ENCODE results near the gene GLRX. TPM values are rescaled to one million over a fixed set of nuclear protein-coding genes. Genes with fewer than 3 reads are reported as not detected.
"Not testable (repeated sequence)": the region's sequence is repeated elsewhere in the genome, so short reads cannot be mapped to it uniquely, and the experiment has no call there.

GLRX gene
- total RNA-seq, 1 experiment from 2014 or later = 17.9 TPM

DNA sequence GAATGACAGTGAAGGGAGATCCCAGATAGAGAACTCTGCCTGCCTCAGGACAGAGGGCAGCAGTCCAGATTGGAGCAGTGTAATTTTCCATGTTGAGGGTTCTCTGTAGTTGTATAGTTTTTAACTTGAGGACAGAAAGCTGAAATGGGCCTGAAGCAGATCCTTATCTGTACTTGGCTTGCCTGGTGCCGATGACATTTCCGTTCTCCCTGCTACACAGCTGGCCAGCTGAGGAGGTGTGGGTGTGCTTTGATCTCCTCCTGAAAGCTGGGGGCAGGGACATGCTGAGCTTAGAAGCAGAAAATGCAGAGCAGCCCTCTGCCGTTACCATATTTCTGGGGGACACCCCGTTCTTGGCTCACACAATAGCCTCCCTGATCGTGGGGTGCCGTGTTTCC, 10.5 kb downstream of the GLRX start:
- no peaks in the 10 kb centered on the region for H3K9me3 ChIP-seq
- H3K36me3 Mint-ChIP-seq (ENCODE audit: insufficient read depth, unreplicated experiment) = peaks cover 5% of the 10 kb centered on the region
- H3K4me1 Mint-ChIP-seq (ENCODE audit: low read depth, unreplicated experiment) = peaks cover 23% of the 10 kb centered on the region
- DNase-seq = no peak
- no TSS peak for BruUV-seq (replicated peaks)
- H3K36me3 ChIP-seq (ENCODE audit: control insufficient read depth, insufficient read depth, low read length) = no peaks in the 10 kb centered on the region; the same call in 1 of the 2 replicates
- H3K27me3 Mint-ChIP-seq (ENCODE audit: insufficient read depth, unreplicated experiment) = no peaks in the 10 kb centered on the region
- CTCF ChIA-PET = no interaction called here
- peak overlapping the region; percentile 25 for H3K4me3 Mint-ChIP-seq (ENCODE audit: unreplicated experiment)
- TF ChIP-seq, protein P1, sequence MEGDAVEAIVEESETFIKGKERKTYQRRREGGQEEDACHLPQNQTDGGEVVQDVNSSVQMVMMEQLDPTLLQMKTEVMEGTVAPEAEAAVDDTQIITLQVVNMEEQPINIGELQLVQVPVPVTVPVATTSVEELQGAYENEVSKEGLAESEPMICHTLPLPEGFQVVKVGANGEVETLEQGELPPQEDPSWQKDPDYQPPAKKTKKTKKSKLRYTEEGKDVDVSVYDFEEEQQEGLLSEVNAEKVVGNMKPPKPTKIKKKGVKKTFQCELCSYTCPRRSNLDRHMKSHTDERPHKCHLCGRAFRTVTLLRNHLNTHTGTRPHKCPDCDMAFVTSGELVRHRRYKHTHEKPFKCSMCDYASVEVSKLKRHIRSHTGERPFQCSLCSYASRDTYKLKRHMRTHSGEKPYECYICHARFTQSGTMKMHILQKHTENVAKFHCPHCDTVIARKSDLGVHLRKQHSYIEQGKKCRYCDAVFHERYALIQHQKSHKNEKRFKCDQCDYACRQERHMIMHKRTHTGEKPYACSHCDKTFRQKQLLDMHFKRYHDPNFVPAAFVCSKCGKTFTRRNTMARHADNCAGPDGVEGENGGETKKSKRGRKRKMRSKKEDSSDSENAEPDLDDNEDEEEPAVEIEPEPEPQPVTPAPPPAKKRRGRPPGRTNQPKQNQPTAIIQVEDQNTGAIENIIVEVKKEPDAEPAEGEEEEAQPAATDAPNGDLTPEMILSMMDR (IDR thresholded peaks at IDR 0.05; ENCODE audit: insufficient read depth in 1 of 2, low read depth in 1 of 2, low read length in 1 of 2, severe bottlenecking in 1 of 2, unreplicated experiment in 1 of 2) = no peak
- peak overlapping the region; percentile 64 for H3K27ac Mint-ChIP-seq (ENCODE audit: unreplicated experiment)
- no peak overlapping the region for H3K4me3 ChIP-seq (ENCODE audit: low read depth, low read length)
- POLR2A ChIA-PET = interaction anchor here (1.3 kb wide), 1 partner anchor 11 kb away, joined by 5 read pairs; the partner anchor contains the start of gene GLRX
- intact Hi-C loops (cut with micrococcal nuclease; ENCODE audit: unreplicated experiment) = loop anchor here (1.0 kb wide), 1 partner anchor 10 kb away; the partner anchor contains the start of gene GLRX
- no peaks in the 10 kb centered on the region for H3K9me3 Mint-ChIP-seq (ENCODE audit: unreplicated experiment)
- H3K27me3 ChIP-seq (replicated peaks; ENCODE audit: control insufficient read depth, insufficient read depth, low read length) = no peaks in the 10 kb centered on the region
- peaks cover 38% of the 10 kb centered on the region for H3K4me1 ChIP-seq

DNA sequence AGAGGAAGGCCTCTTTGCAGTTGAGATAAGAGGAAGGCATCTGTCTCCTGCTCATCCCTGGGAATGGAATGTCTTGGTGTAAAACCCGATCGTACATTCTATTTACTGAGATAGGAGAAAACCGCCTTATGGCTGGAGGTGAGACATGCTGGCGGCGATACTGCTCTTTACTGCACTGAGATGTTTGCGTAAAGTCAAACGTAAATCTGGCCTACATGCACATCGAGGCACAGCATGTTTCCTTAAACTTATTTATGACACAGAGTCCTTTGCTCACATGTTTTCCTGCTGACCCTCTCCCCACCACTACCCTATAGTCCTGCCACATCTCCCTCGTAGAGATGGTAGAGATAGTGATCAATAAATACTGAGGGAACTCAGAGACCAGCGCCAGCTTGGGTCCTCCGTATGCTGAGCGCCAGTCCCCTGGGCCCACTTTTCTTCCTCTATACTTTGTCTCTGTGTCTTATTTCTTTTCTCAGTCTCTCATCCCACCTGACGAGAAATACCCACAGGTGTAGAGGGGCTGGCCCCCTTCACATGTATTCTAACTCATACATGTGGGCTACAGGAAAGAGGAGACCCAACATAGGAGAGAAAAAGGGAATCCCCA, 11.0 kb downstream of the GLRX start:
- H3K36me3 ChIP-seq (ENCODE audit: control insufficient read depth, insufficient read depth, low read length); H3K4me3 ChIP-seq (ENCODE audit: low read depth, low read length); H3K36me3 Mint-ChIP-seq (ENCODE audit: insufficient read depth, unreplicated experiment); DNase-seq; BruUV-seq (replicated peaks); H3K27me3 ChIP-seq (replicated peaks; ENCODE audit: control insufficient read depth, insufficient read depth, low read length); H3K9me3 ChIP-seq; H3K9me3 Mint-ChIP-seq (ENCODE audit: unreplicated experiment); H3K27me3 Mint-ChIP-seq (ENCODE audit: insufficient read depth, unreplicated experiment); POLR2A ChIA-PET: not testable (repeated sequence)
- intact Hi-C loops (cut with micrococcal nuclease; ENCODE audit: unreplicated experiment) = loop anchor here (1.0 kb wide), 2 partner anchors 8 to 11 kb away; partner anchors contain the start of gene GLRX
- Mint-ChIP-seq H3K27ac (ENCODE audit: unreplicated experiment) (peak overlapping the region; percentile 64), H3K4me1 (ENCODE audit: low read depth, unreplicated experiment) (peaks cover 23% of the 10 kb centered on the region), H3K4me3 (ENCODE audit: unreplicated experiment) (peak overlapping the region; percentile 25)
- CTCF ChIA-PET = interaction anchor here (2.4 kb wide), 1 partner anchor 30 kb away, joined by 10 read pairs; no protein-coding TSS in a partner anchor
- peaks cover 38% of the 10 kb centered on the region for H3K4me1 ChIP-seq

DNA sequence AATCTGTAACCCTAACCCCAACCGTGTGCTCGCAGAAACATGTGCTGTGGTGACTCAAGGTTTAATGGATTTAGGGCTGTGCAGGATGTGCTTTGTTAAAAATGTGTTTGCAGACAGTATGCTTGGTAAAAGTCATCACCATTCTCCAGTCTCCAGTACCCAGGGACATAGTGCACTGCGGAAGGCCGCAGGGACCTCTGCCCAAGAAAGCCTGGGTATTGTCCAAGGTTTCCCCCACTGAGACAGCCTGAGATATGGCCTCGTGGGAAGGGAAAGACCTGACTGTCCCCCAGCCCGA, 11.5 kb downstream of the GLRX start:
- H3K27me3 Mint-ChIP-seq (ENCODE audit: insufficient read depth, unreplicated experiment); H3K27me3 ChIP-seq (replicated peaks; ENCODE audit: control insufficient read depth, insufficient read depth, low read length); H3K36me3 Mint-ChIP-seq (ENCODE audit: insufficient read depth, unreplicated experiment); H3K9me3 Mint-ChIP-seq (ENCODE audit: unreplicated experiment); BruUV-seq (replicated peaks); H3K4me3 ChIP-seq (ENCODE audit: low read depth, low read length); POLR2A ChIA-PET; H3K36me3 ChIP-seq (ENCODE audit: control insufficient read depth, insufficient read depth, low read length); H3K9me3 ChIP-seq: not testable (repeated sequence)
- DNase-seq = peak in 1 of 2 experiments; percentile 36
- intact Hi-C loops (cut with micrococcal nuclease; ENCODE audit: unreplicated experiment) = loop anchor here (1.0 kb wide), 1 partner anchor 8 kb away; no protein-coding TSS in a partner anchor
- Mint-ChIP-seq H3K27ac (ENCODE audit: unreplicated experiment) (peak overlapping the region; percentile 64), H3K4me3 (ENCODE audit: unreplicated experiment) (peak overlapping the region; percentile 25), H3K4me1 (ENCODE audit: low read depth, unreplicated experiment) (peaks cover 23% of the 10 kb centered on the region)
- H3K4me1 ChIP-seq = peaks cover 38% of the 10 kb centered on the region
- CTCF ChIA-PET = interaction anchor here (2.4 kb wide), 1 partner anchor 30 kb away, joined by 10 read pairs; no protein-coding TSS in a partner anchor

DNA sequence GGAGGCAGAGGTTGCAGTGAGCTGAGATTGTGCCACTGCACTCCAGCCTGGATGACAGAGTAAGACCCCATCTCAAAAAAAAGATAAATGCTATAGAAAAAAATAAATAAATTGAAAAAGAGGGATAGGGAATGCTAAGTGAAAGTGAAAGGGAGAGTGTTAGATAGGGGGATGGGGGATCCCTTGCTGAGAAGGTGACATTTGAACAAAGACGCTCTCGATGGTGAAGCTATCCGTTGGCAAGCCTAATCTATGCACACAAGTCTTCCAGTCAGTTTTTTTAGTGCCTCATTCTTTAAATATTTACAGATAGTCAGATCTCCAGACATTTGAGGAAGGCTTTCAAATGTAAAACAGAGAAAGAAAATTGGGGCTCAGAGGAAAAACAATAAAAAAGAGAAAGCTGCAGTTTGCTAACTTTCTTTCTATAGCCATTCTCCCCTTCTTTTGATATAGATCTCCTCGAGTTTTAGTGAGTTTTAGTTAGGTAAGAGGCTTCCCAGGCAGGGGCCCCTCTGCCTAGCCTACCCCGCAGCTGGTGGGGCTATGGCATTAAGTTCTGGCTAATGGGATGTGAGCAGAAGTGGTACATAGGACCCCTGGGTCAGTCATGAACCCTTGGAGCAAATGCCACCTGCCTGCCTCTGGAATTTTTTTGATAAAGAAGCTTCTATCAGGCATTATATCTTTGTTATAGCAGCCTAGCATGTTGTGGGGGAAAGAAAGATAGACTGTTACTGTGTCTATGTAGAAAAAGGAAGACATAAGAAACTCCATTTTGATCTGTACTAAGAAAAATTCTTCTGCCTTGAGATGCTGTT, 12.0 kb downstream of the GLRX start:
- Histone ChIP-seq H3K36me3 (ENCODE audit: control insufficient read depth, insufficient read depth, low read length) (no peaks in the 10 kb centered on the region; the same call in 1 of the 2 replicates), H3K27me3 (replicated peaks; ENCODE audit: control insufficient read depth, insufficient read depth, low read length) (no peaks in the 10 kb centered on the region), H3K4me3 (ENCODE audit: low read depth, low read length) (no peak overlapping the region), H3K4me1 (peaks cover 38% of the 10 kb centered on the region), H3K9me3 (no peaks in the 10 kb centered on the region)
- peaks cover 23% of the 10 kb centered on the region for H3K4me1 Mint-ChIP-seq (ENCODE audit: low read depth, unreplicated experiment)
- peak overlapping the region; percentile 25 for H3K4me3 Mint-ChIP-seq (ENCODE audit: unreplicated experiment)
- no peaks in the 10 kb centered on the region for H3K9me3 Mint-ChIP-seq (ENCODE audit: unreplicated experiment)
- H3K36me3 Mint-ChIP-seq (ENCODE audit: insufficient read depth, unreplicated experiment) = peaks cover 5% of the 10 kb centered on the region
- H3K27ac Mint-ChIP-seq (ENCODE audit: unreplicated experiment) = peak overlapping the region; percentile 64
- POLR2A ChIA-PET = interaction anchor here (0.6 to 0.8 kb wide), 4 partner anchors 18 to 839 kb away, joined by 3 to 4 read pairs (median 4); no protein-coding TSS in a partner anchor
- H3K27me3 Mint-ChIP-seq (ENCODE audit: insufficient read depth, unreplicated experiment) = no peaks in the 10 kb centered on the region
- no TSS peak for BruUV-seq (replicated peaks)
- CTCF ChIA-PET = interaction anchor here (0.6 to 2.4 kb wide), 4 partner anchors 14 to 41 kb away, joined by 3 to 10 read pairs (median 4); no protein-coding TSS in a partner anchor
- TF ChIP-seq, protein P1 (IDR thresholded peaks at IDR 0.05; ENCODE audit: insufficient read depth in 1 of 2, low read depth in 1 of 2, low read length in 1 of 2, severe bottlenecking in 1 of 2, unreplicated experiment in 1 of 2) = no peak
- intact Hi-C loops (cut with micrococcal nuclease; ENCODE audit: unreplicated experiment) = loop anchor here (1.0 kb wide), 1 partner anchor 7 kb away; no protein-coding TSS in a partner anchor
- no peak for DNase-seq
